Vagina (tissue), 2 donors: ENCODE measurements around the gene KRT222.

ENCODE experiments used
- CTCF ChIP-seq, 3 experiments: fragments of 450-650 bp in 2 of 3; fragments of 200-600 bp in 1 of 3; sonication (generic) in 1 of 3; IDR thresholded peaks; one replicate each; pipeline ENCODE4 v1.5.1; 2017 to 2019; ENCODE audit warnings: antibody characterized with exemption in 3 of 3, mild to moderate bottlenecking in 2 of 3, moderate library complexity in 2 of 3
- POLR2A ChIP-seq, 2 donors: fragments of 450-650 bp; IDR thresholded peaks; one replicate each; pipeline ENCODE4 v1.6.1; 2017; ENCODE audit warnings: antibody characterized with exemption in 2 of 2, mild to moderate bottlenecking in 2 of 2, moderate library complexity in 2 of 2
- POLR2AphosphoS5 ChIP-seq, 2 donors: sonication (generic); formaldehyde crosslinking; IDR thresholded peaks; one replicate each; pipeline ENCODE4 v1.9.0; 2017; ENCODE audit warnings: antibody characterized with exemption in 2 of 2, mild to moderate bottlenecking in 2 of 2, low read depth in 1 of 2; ENCODE audit not compliant: insufficient read depth in 1 of 2

- TF ChIP-seq POLR2A (IDR thresholded peaks at IDR 0.05) (no peak), CTCF (IDR thresholded peaks at IDR 0.05) (no peak), POLR2AphosphoS5 (IDR thresholded peaks at IDR 0.05; ENCODE audit: insufficient read depth in 1 of 2, low read depth in 1 of 2) (no peak)
These were observed 13.0 kb downstream of the KRT222 start for GRCh38 chr17:40651939-40652338.
